CD4-positive, alpha-beta T cell treated with Interleukin-12 subunit alpha and Interleukin-12 subunit beta, for 1 hour (primary cell): ENCODE measurements around the gene USP9X.
"Not testable (repeated sequence)": the region's sequence is repeated elsewhere in the genome, so short reads cannot be mapped to it uniquely, and the experiment has no call there.

Experiments used
- DNase-seq: peaks from one replicate; pipeline ENCODE4 v3.0.0-alpha.2; 2020

The USP9X gene

GRCh38 chrX:41224605-41225004 lies 139.4 kb downstream of the USP9X start:
- DNase-seq, result no peak

GRCh38 chrX:41233988-41234387 lies 148.7 kb downstream of the USP9X start:
- DNase-seq, result no peak

GRCh38 chrX:41234471-41234870 lies 149.2 kb downstream of the USP9X start:
- DNase-seq, result not testable (repeated sequence)

- no peak for DNase-seq
These were observed 149.7 kb downstream of the USP9X start for GRCh38 chrX:41234962-41235361.

- DNase-seq, result no peak
These were observed 151.4 kb downstream of the USP9X start for GRCh38 chrX:41236629-41237028.

- no peak for DNase-seq
These were observed 155.3 kb downstream of the USP9X start for GRCh38 chrX:41240509-41240908.

GRCh38 chrX:41241962-41242361 lies 156.7 kb downstream of the USP9X start:
- DNase-seq, result no peak

GRCh38 chrX:41245641-41246040 lies 160.4 kb downstream of the USP9X start:
- no peak for DNase-seq

- no peak for DNase-seq
These were observed 165.6 kb downstream of the USP9X start for GRCh38 chrX:41250867-41251266.

GRCh38 chrX:41257801-41258200 lies 172.6 kb downstream of the USP9X start:
- no peak for DNase-seq

GRCh38 chrX:41258226-41258625 lies 173.0 kb downstream of the USP9X start:
- DNase-seq, result no peak

GRCh38 chrX:41258871-41259270 lies 173.6 kb downstream of the USP9X start:
- no peak for DNase-seq

GRCh38 chrX:41259516-41259915 lies 174.3 kb downstream of the USP9X start:
- DNase-seq, result no peak

- peak; percentile 27 for DNase-seq
These were observed 180.4 kb downstream of the USP9X start for GRCh38 chrX:41265615-41266014.

- DNase-seq, result no peak
These were observed 188.4 kb downstream of the USP9X start for GRCh38 chrX:41273638-41274037.

- DNase-seq, result peak; percentile 57
These were observed 190.7 kb downstream of the USP9X start for GRCh38 chrX:41275661-41276609.

- no peak for DNase-seq
These were observed 191.6 kb downstream of the USP9X start for GRCh38 chrX:41276661-41277506.

- DNase-seq, result not testable (repeated sequence)
These were observed 197.1 kb downstream of the USP9X start for GRCh38 chrX:41282307-41282706.

- not testable (repeated sequence) for DNase-seq
These were observed 200.7 kb downstream of the USP9X start for GRCh38 chrX:41285928-41286327.
